K562 (cell line): ENCODE data around the gene PPM1G. TPM values are rescaled to one million over a fixed set of nuclear protein-coding genes. Genes with fewer than 3 reads are reported as not detected.

Source experiments
- BDP1 ChIP-seq: IDR thresholded peaks from 3 replicates; pipeline ENCODE4 v1.6.1; 2011; ENCODE audit not compliant: insufficient read length, insufficient read depth
- FOXP1 ChIP-seq: sonication (generic); formaldehyde crosslinking; IDR thresholded peaks from 2 replicates; pipeline ENCODE4 v1.8.0; 2022; ENCODE audit warnings: mild to moderate bottlenecking, missing genetic modification reagents
- GATAD2A ChIP-seq: fragments of 450-650 bp; IDR thresholded peaks from 2 replicates; pipeline ENCODE4 v1.6.1; 2017
- HIVEP1 ChIP-seq: fragments of 250-450 bp; sonication (Bioruptor Pico); IDR thresholded peaks from 2 replicates; pipeline ENCODE4 v1.4.0; 2020; ENCODE audit warnings: mild to moderate bottlenecking
- IRF2 ChIP-seq: sonication (generic); formaldehyde crosslinking; IDR thresholded peaks from 2 replicates; pipeline ENCODE4 v1.8.1; 2022; ENCODE audit warnings: mild to moderate bottlenecking, missing genetic modification reagents
- KAT8 ChIP-seq: fragments of 450-650 bp; IDR thresholded peaks from 2 replicates; pipeline ENCODE4 v1.6.1; 2016; ENCODE audit warnings: low read depth, mild to moderate bottlenecking
- MIER1 ChIP-seq: fragments of 450-650 bp; IDR thresholded peaks from 2 replicates; pipeline ENCODE4 v1.6.1; 2016; ENCODE audit warnings: antibody characterized with exemption, mild to moderate bottlenecking, low read depth
- NFYB ChIP-seq: IDR thresholded peaks from 2 replicates; pipeline ENCODE4 v1.6.1; 2011; ENCODE audit warnings: mild to moderate bottlenecking, moderate library complexity; ENCODE audit not compliant: insufficient read length; ENCODE audit errors: extremely low read depth
- PRPF4 ChIP-seq: fragments of 200-400 bp; formaldehyde crosslinking; IDR thresholded peaks from one replicate; pipeline ENCODE4 v1.6.1; 2017; ENCODE audit warnings: low read length, low read depth, mild to moderate bottlenecking; ENCODE audit not compliant: insufficient read depth, poor library complexity, severe bottlenecking
- RBM14 ChIP-seq: fragments of 200-400 bp; formaldehyde crosslinking; IDR thresholded peaks from 2 replicates; pipeline ENCODE4 v1.6.1; 2018; ENCODE audit warnings: low read depth, mild to moderate bottlenecking, low read length, moderate library complexity, borderline replicate concordance; ENCODE audit not compliant: insufficient read depth
- SIN3A ChIP-seq, 2 experiments: fragments of 150-350 bp in 1 of 2; IDR thresholded peaks; 2 replicates each; pipeline ENCODE4 v1.6.1; 2011 to 2016; ENCODE audit warnings: borderline replicate concordance in 2 of 2, low read depth in 2 of 2, low read length in 2 of 2, mild to moderate bottlenecking in 2 of 2, moderate library complexity in 2 of 2; ENCODE audit not compliant: control insufficient read depth in 1 of 2
- STAT5B ChIP-seq: fragments of 250-450 bp; sonication (Bioruptor Pico); IDR thresholded peaks from 2 replicates; pipeline ENCODE4 v1.8.0; 2021; ENCODE audit warnings: mild to moderate bottlenecking, inconsistent platforms
- TAF9B ChIP-seq: fragments of 450-650 bp; IDR thresholded peaks from 2 replicates; pipeline ENCODE4 v1.6.1; 2018; ENCODE audit warnings: mild to moderate bottlenecking; ENCODE audit not compliant: partially characterized antibody
- TGIF2 ChIP-seq: sonication (generic); formaldehyde crosslinking; IDR thresholded peaks from 2 replicates; pipeline ENCODE4 v1.8.1; 2022; ENCODE audit warnings: mild to moderate bottlenecking, missing genetic modification reagents, moderate library complexity
- WHSC1 ChIP-seq: IDR thresholded peaks from one replicate; pipeline ENCODE4 v1.6.1; 2012; ENCODE audit warnings: low read length, control low read depth, inconsistent platforms
- ZNF23 ChIP-seq: fragments of 250-450 bp; sonication (Bioruptor Pico); IDR thresholded peaks from 2 replicates; pipeline ENCODE4 v1.4.0; 2020; ENCODE audit warnings: mild to moderate bottlenecking
- ZNF324 ChIP-seq: fragments of 250-450 bp; sonication (Bioruptor Pico); IDR thresholded peaks from 2 replicates; pipeline ENCODE4 v1.4.0; 2020; ENCODE audit warnings: mild to moderate bottlenecking
- ZNF431 ChIP-seq: sonication (generic); formaldehyde crosslinking; IDR thresholded peaks from 2 replicates; pipeline ENCODE4 v1.8.0; 2022; ENCODE audit warnings: mild to moderate bottlenecking, missing genetic modification reagents
- polyA plus RNA-seq, 8 experiments: library from polyadenylated mRNA; depleted of rRNA in 4 of 8; stranded (reverse) in 5 of 8; unstranded in 3 of 8; fragments of >200 nt; fragmentation: Nextera tagmentation in 2 of 8; fragmentation: Illumina TruSeq in 1 of 8; extraction: Ambion mirVana in 2 of 8; extraction: Trizol in 1 of 8; gene quantifications; 2 replicates each; pipeline versions ENCODE4 v1.2.1 to v1.2.3, GENCODE V29; 2011 to 2014; ENCODE audit warnings: inconsistent platforms in 1 of 8, missing spikeins in 1 of 8
- total RNA-seq, 7 experiments: library from RNA; depleted of rRNA in 6 of 7; stranded (reverse); fragments of >200 nt in 6 of 7; fragmentation: Illumina TruSeq in 2 of 7; extraction: Trizol in 2 of 7; gene quantifications; 2 replicates each; pipeline versions ENCODE4 v1.2.1 to v1.2.3, GENCODE V29; 2011 to 2021; ENCODE audit warnings: low replicate concordance in 1 of 7
- TF ChIP-seq, protein P1 (sequence below): fragments of 250-450 bp; sonication (Bioruptor Pico); IDR thresholded peaks from 2 replicates; pipeline ENCODE4 v1.8.0; 2022; ENCODE audit warnings: moderate library complexity, mild to moderate bottlenecking, inconsistent platforms
- TF ChIP-seq, protein P2 (sequence below): sonication (generic); formaldehyde crosslinking; IDR thresholded peaks from 2 replicates; pipeline ENCODE4 v1.8.1; 2023; ENCODE audit warnings: mild to moderate bottlenecking, missing genetic modification reagents, moderate library complexity
- TF ChIP-seq, protein P3 (sequence below): fragments of 150-350 bp; IDR thresholded peaks from 2 replicates; pipeline ENCODE4 v1.6.1; 2014; ENCODE audit warnings: low read depth, mild to moderate bottlenecking, low read length, borderline replicate concordance

The PPM1G gene
- total and polyA plus RNA-seq, 9 of the 15 experiments (the other 6 are each of a cell fraction or from before 2014, with no cell fraction given) = 61.7 to 230 (median 153) TPM

DNA sequence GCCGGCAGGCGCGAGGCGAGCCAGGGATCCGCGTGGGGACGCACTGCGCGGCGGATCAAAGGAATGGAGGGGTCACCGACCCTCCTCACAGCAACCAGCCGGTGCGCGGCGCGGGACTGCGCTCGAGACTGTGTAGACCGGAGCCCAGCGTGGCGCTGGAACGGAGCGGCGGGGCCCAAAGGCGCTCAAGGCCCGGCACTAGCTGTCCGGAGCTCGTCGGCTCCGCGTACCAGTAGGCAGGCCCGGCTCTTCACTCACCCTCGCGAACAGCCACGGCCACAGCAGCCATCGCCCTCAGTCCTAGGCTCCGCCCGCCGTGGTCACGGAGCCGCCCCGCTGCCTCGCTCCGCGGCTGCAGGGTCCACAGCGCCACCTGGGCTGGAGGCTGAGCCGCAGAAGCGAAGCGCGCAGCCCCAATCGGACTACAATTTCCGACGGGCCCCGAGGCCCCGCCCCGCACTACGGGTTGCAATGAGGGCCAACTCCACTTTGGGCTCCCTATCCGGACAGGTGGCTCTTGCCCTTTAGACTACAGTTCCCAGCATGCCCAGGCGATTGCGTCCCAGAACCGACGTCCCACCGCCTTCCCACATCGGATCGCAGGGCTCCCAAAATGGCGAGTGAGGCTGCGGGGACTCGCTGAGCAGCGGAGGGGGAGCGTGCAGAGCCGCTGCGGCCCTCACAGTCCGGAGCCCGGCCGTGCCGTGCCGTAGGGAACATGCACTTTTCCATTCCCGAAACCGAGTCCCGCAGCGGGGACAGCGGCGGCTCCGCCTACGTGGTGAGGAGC is 39.2 kb downstream of the PPM1G start, which contains the start of the genes EIF2B4 and SNX17 (continued):
- TF ChIP-seq TAF9B = peak; percentile 88
- TF ChIP-seq MIER1 = no peak
- 0 out of 2 replicates have a peak, but pooled peaks have one; percentile 70 for TF ChIP-seq RBM14
- TF ChIP-seq, protein P1, sequence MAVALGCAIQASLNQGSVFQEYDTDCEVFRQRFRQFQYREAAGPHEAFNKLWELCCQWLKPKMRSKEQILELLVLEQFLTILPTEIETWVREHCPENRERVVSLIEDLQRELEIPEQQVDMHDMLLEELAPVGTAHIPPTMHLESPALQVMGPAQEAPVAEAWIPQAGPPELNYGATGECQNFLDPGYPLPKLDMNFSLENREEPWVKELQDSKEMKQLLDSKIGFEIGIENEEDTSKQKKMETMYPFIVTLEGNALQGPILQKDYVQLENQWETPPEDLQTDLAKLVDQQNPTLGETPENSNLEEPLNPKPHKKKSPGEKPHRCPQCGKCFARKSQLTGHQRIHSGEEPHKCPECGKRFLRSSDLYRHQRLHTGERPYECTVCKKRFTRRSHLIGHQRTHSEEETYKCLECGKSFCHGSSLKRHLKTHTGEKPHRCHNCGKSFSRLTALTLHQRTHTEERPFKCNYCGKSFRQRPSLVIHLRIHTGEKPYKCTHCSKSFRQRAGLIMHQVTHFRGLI = no peak
- no peak for TF ChIP-seq ZNF324 (CRISPR knock-in tag)
- peak; percentile 17; the same call in 1 of the 2 replicates for TF ChIP-seq ZNF431
- TF ChIP-seq IRF2 = no peak
- peak; percentile 55; the same call in 1 of the 2 replicates for TF ChIP-seq TGIF2 (CRISPR knock-in tag)
- TF ChIP-seq STAT5B = no peak
- TF ChIP-seq SIN3A (IDR thresholded peaks at IDR 0.05; ENCODE audit: borderline replicate concordance in 2 of 2, control insufficient read depth in 1 of 2, low read depth in 2 of 2, low read length in 2 of 2) = peak; percentile 49 to 59; a peak in 1 of 4 replicates
- TF ChIP-seq, protein P2, sequence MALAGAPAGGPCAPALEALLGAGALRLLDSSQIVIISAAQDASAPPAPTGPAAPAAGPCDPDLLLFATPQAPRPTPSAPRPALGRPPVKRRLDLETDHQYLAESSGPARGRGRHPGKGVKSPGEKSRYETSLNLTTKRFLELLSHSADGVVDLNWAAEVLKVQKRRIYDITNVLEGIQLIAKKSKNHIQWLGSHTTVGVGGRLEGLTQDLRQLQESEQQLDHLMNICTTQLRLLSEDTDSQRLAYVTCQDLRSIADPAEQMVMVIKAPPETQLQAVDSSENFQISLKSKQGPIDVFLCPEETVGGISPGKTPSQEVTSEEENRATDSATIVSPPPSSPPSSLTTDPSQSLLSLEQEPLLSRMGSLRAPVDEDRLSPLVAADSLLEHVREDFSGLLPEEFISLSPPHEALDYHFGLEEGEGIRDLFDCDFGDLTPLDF (CRISPR knock-in tag) = peak; percentile 81
- TF ChIP-seq ZNF23 (CRISPR knock-in tag) = no peak
- TF ChIP-seq HIVEP1 (CRISPR knock-in tag) = no peak
- TF ChIP-seq GATAD2A = 0 out of 2 replicates have a peak, but pooled peaks have one; percentile 41
- TF ChIP-seq BDP1 = no peak
- no peak for TF ChIP-seq NFYB
- no peak for TF ChIP-seq PRPF4
- no peak for TF ChIP-seq WHSC1
- TF ChIP-seq, protein P3, sequence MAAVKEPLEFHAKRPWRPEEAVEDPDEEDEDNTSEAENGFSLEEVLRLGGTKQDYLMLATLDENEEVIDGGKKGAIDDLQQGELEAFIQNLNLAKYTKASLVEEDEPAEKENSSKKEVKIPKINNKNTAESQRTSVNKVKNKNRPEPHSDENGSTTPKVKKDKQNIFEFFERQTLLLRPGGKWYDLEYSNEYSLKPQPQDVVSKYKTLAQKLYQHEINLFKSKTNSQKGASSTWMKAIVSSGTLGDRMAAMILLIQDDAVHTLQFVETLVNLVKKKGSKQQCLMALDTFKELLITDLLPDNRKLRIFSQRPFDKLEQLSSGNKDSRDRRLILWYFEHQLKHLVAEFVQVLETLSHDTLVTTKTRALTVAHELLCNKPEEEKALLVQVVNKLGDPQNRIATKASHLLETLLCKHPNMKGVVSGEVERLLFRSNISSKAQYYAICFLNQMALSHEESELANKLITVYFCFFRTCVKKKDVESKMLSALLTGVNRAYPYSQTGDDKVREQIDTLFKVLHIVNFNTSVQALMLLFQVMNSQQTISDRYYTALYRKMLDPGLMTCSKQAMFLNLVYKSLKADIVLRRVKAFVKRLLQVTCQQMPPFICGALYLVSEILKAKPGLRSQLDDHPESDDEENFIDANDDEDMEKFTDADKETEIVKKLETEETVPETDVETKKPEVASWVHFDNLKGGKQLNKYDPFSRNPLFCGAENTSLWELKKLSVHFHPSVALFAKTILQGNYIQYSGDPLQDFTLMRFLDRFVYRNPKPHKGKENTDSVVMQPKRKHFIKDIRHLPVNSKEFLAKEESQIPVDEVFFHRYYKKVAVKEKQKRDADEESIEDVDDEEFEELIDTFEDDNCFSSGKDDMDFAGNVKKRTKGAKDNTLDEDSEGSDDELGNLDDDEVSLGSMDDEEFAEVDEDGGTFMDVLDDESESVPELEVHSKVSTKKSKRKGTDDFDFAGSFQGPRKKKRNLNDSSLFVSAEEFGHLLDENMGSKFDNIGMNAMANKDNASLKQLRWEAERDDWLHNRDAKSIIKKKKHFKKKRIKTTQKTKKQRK = no peak
- no peak for TF ChIP-seq KAT8
- TF ChIP-seq FOXP1 (CRISPR knock-in tag) = peak; percentile 94; the same call in 1 of the 2 replicates
